H1 (cell line): Measurements from ENCODE around the gene CHD5. TPM values are rescaled to one million over a fixed set of nuclear protein-coding genes. Genes with fewer than 3 reads are reported as not detected.

Source experiments
- CTCF ChIA-PET: fragments of 300-600 bp; sonication (Branson Sonifier 250); formaldehyde crosslinking; loops from one replicate; lab custom pipeline; 2021; ENCODE audit not compliant: partially characterized antibody; lab: Charles Lee
- POLR2A ChIA-PET: fragments of 300-600 bp; sonication (Branson Sonifier 250); formaldehyde crosslinking; loops from one replicate; lab custom pipeline; 2021; ENCODE audit warnings: inconsistent platforms; ENCODE audit not compliant: partially characterized antibody; lab: Charles Lee
- DNase-seq, 2 experiments: peaks; one replicate each; pipeline versions ENCODE4 v3.0.0 to v3.0.0-alpha.2; 2010 to 2022; ENCODE audit warnings: low spot score in 2 of 2, low read depth in 1 of 2, mixed read lengths in 1 of 2
- FAIRE-seq: peaks from 2 replicates; lab custom pipeline; 2011; peaks lifted over from hg19 to GRCh38; lab: Jason Lieb, UNC
- H2AFZ ChIP-seq: 2 replicates; pipeline ENCODE4 v1.8.1; 2012; ENCODE audit warnings: low read length, inconsistent platforms
- H2AK5ac ChIP-seq: 2 replicates; pipeline ENCODE4 v1.6.1; 2013; ENCODE audit warnings: low read depth, low read length
- H2BK120ac ChIP-seq: replicated peaks from 2 replicates; pipeline ENCODE3; 2013; ENCODE audit warnings: low read depth, low read length, inconsistent platforms
- H2BK12ac ChIP-seq: 2 replicates; pipeline ENCODE4 v1.6.1; 2013; ENCODE audit warnings: low read depth, low read length
- H2BK15ac ChIP-seq: 2 replicates; pipeline ENCODE4 v1.6.1; 2013; ENCODE audit warnings: low read length
- H2BK20ac ChIP-seq: 2 replicates; pipeline ENCODE4 v1.6.1; 2013; ENCODE audit warnings: low read length
- H2BK5ac ChIP-seq: 2 replicates; pipeline ENCODE4 v1.6.1; 2013; ENCODE audit warnings: low read depth, low read length
- H3K14ac ChIP-seq: 2 replicates; pipeline ENCODE4 v1.6.1; 2013; ENCODE audit warnings: inconsistent platforms; ENCODE audit not compliant: insufficient read length
- H3K18ac ChIP-seq: 2 replicates; pipeline ENCODE4 v1.6.1; 2013; ENCODE audit warnings: low read length; ENCODE audit errors: extremely low read depth
- H3K23ac ChIP-seq: 2 replicates; pipeline ENCODE4 v1.6.1; 2013; ENCODE audit warnings: inconsistent platforms; ENCODE audit not compliant: insufficient read length
- H3K23me2 ChIP-seq: 2 replicates; pipeline ENCODE4 v1.6.1; 2013; ENCODE audit warnings: low read depth, low read length
- H3K27ac ChIP-seq: 2 replicates; pipeline ENCODE4 v1.6.1; 2011; ENCODE audit warnings: low read depth, low read length, inconsistent platforms
- H3K27me3 ChIP-seq, 4 experiments: replicated peaks in 1 of 4; 1 replicate in 1 of 4; 2 replicates in 3 of 4; pipeline versions ENCODE4 v1.6.1 to v1.8.1; 2011 to 2013; ENCODE audit warnings: low read length in 3 of 4, mild to moderate bottlenecking in 3 of 4, inconsistent platforms in 2 of 4, mixed read lengths in 2 of 4, moderate library complexity in 1 of 4; ENCODE audit not compliant: control insufficient read depth in 3 of 4, insufficient read depth in 3 of 4; ENCODE audit errors: extremely low read depth in 1 of 4
- H3K36me3 ChIP-seq, 4 experiments: 2 replicates each; pipeline versions ENCODE4 v1.6.1 to v1.8.1; 2011 to 2013; ENCODE audit warnings: mild to moderate bottlenecking in 4 of 4, low read length in 3 of 4, moderate library complexity in 2 of 4, control low read depth in 1 of 4, inconsistent platforms in 1 of 4; ENCODE audit not compliant: insufficient read depth in 4 of 4, control insufficient read depth in 2 of 4
- H3K4ac ChIP-seq: replicated peaks from 2 replicates; pipeline ENCODE3; 2013; ENCODE audit warnings: low read length, low read depth, mixed read lengths, inconsistent platforms; ENCODE audit not compliant: insufficient read length
- H3K4me1 ChIP-seq, 4 experiments: replicated peaks in 1 of 4; 1 replicate in 1 of 4; 2 replicates in 3 of 4; pipeline versions ENCODE4 v1.6.1 to v1.8.1; 2011 to 2013; ENCODE audit warnings: low read length in 3 of 4, inconsistent platforms in 2 of 4, mixed read lengths in 1 of 4; ENCODE audit not compliant: insufficient read depth in 4 of 4, control insufficient read depth in 3 of 4
- H3K4me2 ChIP-seq, 2 experiments: 2 replicates each; pipeline versions ENCODE4 v1.6.1 to v1.8.1; 2011 to 2013; ENCODE audit warnings: low read depth in 2 of 2, low read length in 2 of 2, control low read depth in 1 of 2, inconsistent platforms in 1 of 2, mild to moderate bottlenecking in 1 of 2; ENCODE audit not compliant: insufficient read depth in 1 of 2
- H3K4me3 ChIP-seq, 4 experiments: fragments of 200-600, 300-600 bp in 1 of 4; sonication (generic), shearing (Covaris generic), sonication (Bioruptor Twin) in 1 of 4; 2 replicates each; pipeline versions ENCODE4 v1.5.1 to v1.8.1; 2011 to 2016; ENCODE audit warnings: low read length in 4 of 4, low read depth in 3 of 4, control low read depth in 2 of 4, inconsistent platforms in 2 of 4, mild to moderate bottlenecking in 2 of 4, mixed read lengths in 1 of 4, moderate library complexity in 1 of 4; ENCODE audit not compliant: insufficient read depth in 2 of 4; ENCODE audit errors: extremely low read depth in 1 of 4
- H3K56ac ChIP-seq: replicated peaks from 2 replicates; pipeline ENCODE3; 2013; ENCODE audit warnings: low read depth, mild to moderate bottlenecking, mixed read lengths, low read length, inconsistent platforms; ENCODE audit not compliant: insufficient read length
- H3K79me1 ChIP-seq: 2 replicates; pipeline ENCODE4 v1.6.1; 2013; ENCODE audit warnings: low read depth, low read length, control low read depth
- H3K79me2 ChIP-seq, 2 experiments: 2 replicates each; pipeline versions ENCODE4 v1.6.1 to v1.8.1; 2012 to 2013; ENCODE audit warnings: low read length in 2 of 2, mild to moderate bottlenecking in 2 of 2, inconsistent platforms in 1 of 2; ENCODE audit not compliant: insufficient read depth in 2 of 2, control insufficient read depth in 1 of 2
- H3K9ac ChIP-seq, 4 experiments: replicated peaks in 1 of 4; 1 replicate in 1 of 4; 2 replicates in 3 of 4; pipeline versions ENCODE4 v1.6.1 to v1.8.1; 2011 to 2013; ENCODE audit warnings: low read depth in 3 of 4, low read length in 3 of 4, control low read depth in 2 of 4, mild to moderate bottlenecking in 2 of 4, moderate library complexity in 2 of 4, inconsistent platforms in 1 of 4; ENCODE audit errors: extremely low read depth in 1 of 4
- H3K9me3 ChIP-seq, 2 experiments: 2 replicates each; pipeline versions ENCODE4 v1.6.1 to v1.8.1; 2012 to 2013; ENCODE audit warnings: mild to moderate bottlenecking in 2 of 2, moderate library complexity in 2 of 2, control low read depth in 1 of 2, inconsistent platforms in 1 of 2, low read depth in 1 of 2, low read length in 1 of 2, mixed read lengths in 1 of 2; ENCODE audit not compliant: insufficient read depth in 2 of 2
- H4K20me1 ChIP-seq, 2 experiments: replicated peaks in 1 of 2; 2 replicates each; pipeline versions ENCODE3 to v1.8.1; 2011 to 2013; ENCODE audit warnings: inconsistent platforms in 2 of 2, low read length in 2 of 2, mild to moderate bottlenecking in 1 of 2; ENCODE audit not compliant: insufficient read depth in 2 of 2, control insufficient read depth in 1 of 2
- H4K5ac ChIP-seq: 2 replicates; pipeline ENCODE4 v1.6.1; 2013; ENCODE audit warnings: low read length, low read depth, mixed read lengths, inconsistent platforms; ENCODE audit not compliant: insufficient read length
- H4K8ac ChIP-seq: 2 replicates; pipeline ENCODE4 v1.8.0; 2013; ENCODE audit warnings: mild to moderate bottlenecking, moderate library complexity, low read length, inconsistent platforms; ENCODE audit not compliant: insufficient read depth; ENCODE audit errors: extremely low read depth
- H4K91ac ChIP-seq: replicated peaks from 2 replicates; pipeline ENCODE3; 2013; ENCODE audit warnings: low read length, mixed read lengths, inconsistent platforms; ENCODE audit not compliant: insufficient read length
- ATF2 ChIP-seq: IDR thresholded peaks from 2 replicates; pipeline ENCODE4 v1.6.1; 2012; ENCODE audit warnings: low read length, inconsistent platforms
- CBX5 ChIP-seq: fragments of 300-800, 300-1000 bp; sonication (generic); IDR thresholded peaks from 2 replicates; pipeline ENCODE4 v1.7.1; 2016; ENCODE audit warnings: antibody characterized with exemption, low read length, low read depth
- CREB1 ChIP-seq: IDR thresholded peaks from 2 replicates; pipeline ENCODE4 v1.6.1; 2012; ENCODE audit warnings: inconsistent platforms
- CTCF ChIP-seq, 3 experiments: IDR thresholded peaks; 1 replicate in 2 of 3; 2 replicates in 1 of 3; pipeline versions ENCODE4 v1.5.1 to v1.6.1; 2011; ENCODE audit warnings: low read length in 3 of 3, mild to moderate bottlenecking in 3 of 3, inconsistent platforms in 2 of 3, low read depth in 1 of 3, moderate library complexity in 1 of 3; ENCODE audit not compliant: insufficient read depth in 1 of 3; ENCODE audit errors: control extremely low read depth in 1 of 3
- GABPA ChIP-seq: IDR thresholded peaks from 2 replicates; pipeline ENCODE4 v1.6.1; 2011; ENCODE audit warnings: mild to moderate bottlenecking, low read length, moderate library complexity, borderline replicate concordance; ENCODE audit not compliant: insufficient read depth
- KDM1A ChIP-seq: fragments of 200-600, 300-600 bp; sonication (generic); IDR thresholded peaks from 2 replicates; pipeline ENCODE4 v1.7.1; 2016; ENCODE audit warnings: mild to moderate bottlenecking, low read length, borderline replicate concordance
- PHF8 ChIP-seq: fragments of 200-600 bp; sonication (generic); conservative IDR thresholded peaks from 2 replicates; pipeline ENCODE4 v1.7.1; 2012; ENCODE audit warnings: low read depth, mild to moderate bottlenecking, inconsistent platforms, low read length, moderate library complexity
- POLR2A ChIP-seq, 2 experiments: IDR thresholded peaks; 1 replicate in 1 of 2; 2 replicates in 1 of 2; pipeline ENCODE4 v1.6.1; 2011; ENCODE audit warnings: low read depth in 2 of 2, low read length in 2 of 2, mild to moderate bottlenecking in 2 of 2; ENCODE audit errors: control extremely low read depth in 1 of 2
- SP2 ChIP-seq: IDR thresholded peaks from 2 replicates; pipeline ENCODE4 v1.6.1; 2012; ENCODE audit warnings: mild to moderate bottlenecking, low read length, inconsistent platforms
- WGBS, 2 experiments: shearing (Covaris generic) in 1 of 2; methylation state at CpG; one replicate each; pipeline versions ENCODE4 v1.1.6 to v1.1.7; 2013 to 2015; ENCODE audit warnings: low lambda C conversion rate in 2 of 2, mixed read lengths in 2 of 2, inconsistent platforms in 1 of 2, low coverage in 1 of 2, missing lambda C conversion rate in 1 of 2; ENCODE audit not compliant: insufficient replicate concordance in 2 of 2, insufficient coverage in 1 of 2, insufficient read length in 1 of 2; ENCODE audit errors: extremely low coverage in 1 of 2, missing lambda C conversion rate in 1 of 2; 5-methylcytosine and 5-hydroxymethylcytosine counted together
- polyA plus RNA-seq, 7 experiments: library from polyadenylated mRNA; depleted of rRNA in 3 of 7; stranded (reverse) in 5 of 7; unstranded in 2 of 7; fragments of >200 nt in 5 of 7; fragments of 200-250 nt in 2 of 7; gene quantifications; 1 replicate in 5 of 7; 2 replicates in 1 of 7; 4 replicates in 1 of 7; pipeline versions ENCODE4 v1.2.1 to v1.2.3, GENCODE V29; 2011 to 2013; ENCODE audit warnings: missing spikeins in 2 of 7, mixed read lengths in 2 of 7
- total RNA-seq: library from RNA; stranded (reverse); fragmentation: NEBNext Ultra II Directional; extraction: Animal tissue kit (Norgen Biotek cat#: 25700); gene quantifications from 2 replicates; pipeline ENCODE4 v1.2.1, GENCODE V29; 2021

The CHD5 gene
- total and polyA plus RNA-seq, 2 of the 8 experiments (the other 6 are each of a cell fraction or from before 2014, with no cell fraction given) = 0.42 to 1.8 TPM

- Histone ChIP-seq H3K36me3 (peaks cover 9 to 40% (median 19%) of the 10 kb centered on the region in 4 experiments; a peak in 7 of 8 replicates), H3K9me3 (no peaks in the 10 kb centered on the region), H2AFZ (no peak overlapping the region), H3K27ac (no peak overlapping the region), H3K4me1 (no peaks in the 10 kb centered on the region; a peak in 1 of 7 replicates), H4K20me1 (peaks cover 6 to 18% of the 10 kb centered on the region in 2 experiments), H3K56ac (no peak overlapping the region), H3K18ac (no peak overlapping the region), H3K23me2 (no peaks in the 10 kb centered on the region), H4K91ac (no peak overlapping the region), H4K8ac (no peak overlapping the region), H3K79me2 (no peaks in the 10 kb centered on the region), H2BK15ac (no peak overlapping the region), H2BK120ac (no peak overlapping the region), H3K23ac (no peak overlapping the region), H3K27me3 (no peaks in the 10 kb centered on the region), H3K79me1 (peaks cover 5% of the 10 kb centered on the region), H2BK5ac (no peak overlapping the region), H4K5ac (no peak overlapping the region), H3K4ac (no peak overlapping the region), H3K4me3 (no peak overlapping the region), H2AK5ac (no peak overlapping the region), H3K9ac (no peak overlapping the region), H2BK20ac (no peak overlapping the region), H3K14ac (no peak overlapping the region), H2BK12ac (no peak overlapping the region), H3K4me2 (no peak overlapping the region)
- ChIA-PET CTCF (interaction anchor here (0.8 to 10.4 kb wide), 6 partner anchors 11 to 219 kb away, joined by 3 to 74 read pairs (median 6); partner anchors contain the start of gene RNF207), POLR2A (interaction anchor here (0.8 to 5.1 kb wide), 8 partner anchors 9 to 26 kb away, joined by 3 to 28 read pairs (median 6); partner anchors contain the start of genes ICMT and RNF207)
- no peak for FAIRE-seq
- WGBS, 2 experiments = 85% methylated on average over 12 of the region's 12 CpGs; no CpG with 5 or more reads in 1 of the 2 experiments
- no peak for DNase-seq
- no peak for TF ChIP-seq GABPA
- no peak for TF ChIP-seq CBX5
- no peak for TF ChIP-seq PHF8
- no peak for TF ChIP-seq SP2
- TF ChIP-seq CREB1 = no peak
- TF ChIP-seq POLR2A (IDR thresholded peaks at IDR 0.05; ENCODE audit: control extremely low read depth in 1 of 2, low read depth in 2 of 2, low read length in 2 of 2) = no peak
- no peak for TF ChIP-seq ATF2
- TF ChIP-seq KDM1A = no peak
- no peak for TF ChIP-seq CTCF (IDR thresholded peaks at IDR 0.05; ENCODE audit: control extremely low read depth in 1 of 3, insufficient read depth in 1 of 3, low read depth in 1 of 3, low read length in 3 of 3)
Observed at GRCh38 chr1:6221210-6221784, 41.2 kb upstream of the CHD5 start.
